GM18526 (cell line): Measurements from ENCODE around the gene BBX.

ENCODE experiments used
- POLR2A ChIP-seq: IDR thresholded peaks from 3 replicates; pipeline ENCODE4 v1.6.1; 2011; ENCODE audit not compliant: insufficient read length; ENCODE audit errors: extremely low read depth

BBX gene

DNA sequence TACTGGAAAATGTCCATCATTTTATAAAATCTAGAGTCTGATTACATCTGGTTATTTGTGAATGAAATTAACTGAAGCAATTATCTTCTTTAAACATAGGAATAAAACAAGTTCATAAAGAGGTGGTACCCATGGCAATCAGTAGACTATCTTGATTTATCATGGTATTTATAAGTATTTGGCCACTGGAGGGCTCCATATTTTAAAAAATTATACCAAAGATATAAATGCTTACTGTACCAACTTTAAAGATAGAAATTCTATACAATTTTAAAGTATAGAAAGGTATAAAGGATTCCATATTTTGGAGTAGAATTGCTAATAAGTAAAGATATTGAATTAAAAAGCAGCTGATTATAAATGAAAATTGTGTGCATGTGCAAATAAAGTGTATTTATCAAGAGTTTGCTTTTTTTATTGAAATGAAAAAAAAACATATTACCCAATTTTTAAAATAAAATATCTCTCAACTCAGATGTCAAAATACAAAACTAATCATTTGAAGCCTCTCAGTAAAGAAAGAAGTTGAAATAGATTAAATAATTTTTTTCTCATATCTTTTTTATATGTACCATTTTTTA is 105.3 kb downstream of the BBX start:
- TF ChIP-seq POLR2A = no peak

DNA sequence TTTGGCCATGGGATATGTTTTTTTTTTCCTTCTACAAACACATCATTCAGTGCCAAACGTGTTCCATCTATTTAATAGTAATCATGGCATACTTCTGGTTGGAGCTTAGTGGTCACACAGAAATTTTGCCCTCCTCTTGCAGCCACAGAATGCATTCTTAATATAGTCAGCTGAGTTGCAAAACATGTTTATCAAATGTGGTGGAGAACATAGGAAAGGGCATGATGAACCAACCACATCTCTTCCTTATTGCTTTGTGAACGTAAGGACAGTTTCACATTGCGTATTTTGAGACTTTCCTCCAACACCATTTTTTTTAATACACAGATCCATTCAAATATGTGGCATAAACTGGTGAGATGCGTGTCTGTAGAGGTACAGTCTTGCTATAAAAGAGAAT is 106.8 kb downstream of the BBX start:
- TF ChIP-seq POLR2A = no peak

DNA sequence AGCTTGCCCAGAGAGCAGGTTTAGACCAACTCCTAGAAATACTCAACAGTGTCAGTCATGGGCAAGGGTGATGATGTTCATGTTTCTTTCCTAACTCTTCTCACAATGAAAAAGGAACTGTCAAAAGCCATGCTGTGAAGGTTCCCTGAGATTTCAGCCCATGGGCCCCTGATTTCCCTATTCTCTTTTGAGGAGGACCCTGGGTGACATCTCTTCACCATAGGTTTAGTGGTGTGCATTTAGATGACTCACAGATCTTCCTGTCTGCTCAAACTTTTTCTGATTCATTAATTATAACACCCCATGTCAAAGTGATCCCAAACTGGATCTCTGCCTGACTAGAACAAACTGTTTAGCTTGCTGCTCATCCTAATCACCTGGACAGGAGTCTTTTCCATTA is 108.0 kb downstream of the BBX start:
- TF ChIP-seq POLR2A = no peak

DNA sequence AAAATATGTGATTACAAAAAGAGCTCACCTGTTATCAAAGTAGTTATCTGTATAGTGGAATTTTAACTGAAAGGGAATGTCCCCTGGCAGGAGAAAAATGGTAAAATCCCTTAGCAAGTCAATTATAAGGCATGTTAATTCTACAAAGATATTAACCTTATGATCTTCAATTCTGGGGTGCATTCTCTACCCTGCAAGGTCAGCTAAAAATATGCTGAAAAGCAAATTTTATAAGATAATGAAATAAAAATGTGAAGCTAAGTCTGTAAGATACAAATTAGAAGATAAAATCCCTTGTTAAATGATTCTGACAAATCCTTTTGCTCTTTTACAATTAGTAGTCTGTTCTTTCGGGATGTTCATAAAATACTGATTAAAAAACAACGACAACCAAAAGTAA is 109.8 kb downstream of the BBX start:
- TF ChIP-seq POLR2A = no peak

DNA sequence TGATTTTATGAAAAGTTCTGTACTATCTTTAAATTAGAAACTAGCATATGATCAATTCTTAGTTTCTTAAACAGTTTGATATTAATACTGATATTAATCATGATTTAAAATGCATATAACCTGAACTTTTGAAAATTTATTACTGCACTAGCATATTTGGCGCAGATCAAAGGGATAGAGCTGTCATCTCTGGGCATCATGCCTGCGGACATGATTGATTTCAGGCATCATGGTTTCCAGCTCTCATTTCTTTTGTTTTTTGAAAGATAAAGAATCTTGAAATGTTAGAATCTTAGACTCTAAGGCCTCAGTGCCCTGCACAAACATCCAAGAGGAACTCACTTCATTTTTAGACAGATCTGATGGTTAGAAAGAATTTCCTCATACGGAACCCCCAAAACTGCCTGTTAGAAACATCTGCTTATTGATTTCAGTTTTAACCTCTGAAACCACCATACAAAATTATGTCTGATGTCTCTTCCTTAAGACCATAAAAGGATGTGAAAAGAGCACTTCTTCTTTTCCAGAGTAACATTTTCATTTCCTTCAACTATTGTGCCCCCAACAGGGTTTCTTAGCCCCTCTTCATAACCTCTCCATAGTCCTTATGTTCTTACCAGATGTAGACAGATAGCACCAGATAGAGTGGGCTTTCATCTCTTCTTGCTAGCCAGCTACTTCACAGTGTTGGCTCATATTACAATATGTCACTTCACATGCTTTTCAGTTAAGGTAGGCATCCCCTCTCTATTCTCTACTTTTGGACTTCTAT is 110.8 kb downstream of the BBX start:
- TF ChIP-seq POLR2A = no peak

DNA sequence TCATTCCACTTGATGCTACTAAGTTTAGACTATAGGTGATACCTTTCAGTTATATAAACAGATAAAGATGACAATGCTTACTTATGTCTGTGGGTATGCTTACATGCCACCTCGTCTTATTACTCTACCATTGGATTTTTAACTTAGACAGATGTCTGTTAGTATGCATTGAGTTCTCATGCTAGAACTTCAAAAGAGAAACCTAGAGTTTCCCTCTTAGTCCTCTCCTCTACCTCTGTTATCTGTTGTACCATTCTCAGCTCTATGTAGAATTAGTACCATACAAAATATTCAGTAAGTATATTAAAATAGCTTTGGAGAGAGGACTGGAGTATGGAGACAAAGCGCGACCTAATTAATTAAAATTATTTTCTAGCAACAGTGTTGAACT is 111.3 kb downstream of the BBX start:
- TF ChIP-seq POLR2A = no peak

DNA sequence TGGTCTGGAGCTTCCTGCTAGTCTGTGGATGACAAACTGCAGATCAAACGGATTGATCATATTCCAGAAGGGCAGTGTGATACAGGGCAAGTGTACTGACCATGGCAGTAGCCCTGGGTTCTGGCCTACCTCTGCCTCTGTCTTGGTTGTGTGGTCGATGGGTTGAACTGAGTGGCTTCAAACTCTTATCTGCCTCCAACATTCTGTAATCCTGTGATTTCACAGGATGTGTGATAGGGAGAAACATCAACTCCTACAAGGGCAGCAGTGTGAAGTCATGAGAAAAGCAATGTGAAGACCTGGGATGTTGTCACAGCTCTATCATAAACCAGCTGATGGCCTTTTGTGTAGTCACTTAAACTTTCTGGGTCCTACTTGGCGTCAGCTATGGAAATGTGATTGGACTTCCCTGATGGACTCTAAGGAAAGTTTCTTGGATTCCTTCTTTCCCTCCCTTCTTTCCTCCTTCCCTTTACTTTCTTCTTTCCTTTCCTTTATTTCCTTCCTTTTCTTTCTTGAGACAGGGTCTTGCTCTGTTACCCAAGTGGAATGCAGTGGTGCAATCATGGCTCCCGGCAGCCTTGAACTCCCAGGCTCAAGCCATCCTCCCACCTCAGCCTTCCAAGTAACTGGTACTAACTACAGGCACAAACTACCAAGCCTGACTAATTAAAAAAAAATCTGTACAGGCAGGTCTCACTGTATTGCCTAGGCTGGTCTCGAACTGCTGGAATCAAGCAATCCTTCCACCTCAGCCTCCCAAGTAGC is 114.8 kb downstream of the BBX start:
- TF ChIP-seq POLR2A = no peak

DNA sequence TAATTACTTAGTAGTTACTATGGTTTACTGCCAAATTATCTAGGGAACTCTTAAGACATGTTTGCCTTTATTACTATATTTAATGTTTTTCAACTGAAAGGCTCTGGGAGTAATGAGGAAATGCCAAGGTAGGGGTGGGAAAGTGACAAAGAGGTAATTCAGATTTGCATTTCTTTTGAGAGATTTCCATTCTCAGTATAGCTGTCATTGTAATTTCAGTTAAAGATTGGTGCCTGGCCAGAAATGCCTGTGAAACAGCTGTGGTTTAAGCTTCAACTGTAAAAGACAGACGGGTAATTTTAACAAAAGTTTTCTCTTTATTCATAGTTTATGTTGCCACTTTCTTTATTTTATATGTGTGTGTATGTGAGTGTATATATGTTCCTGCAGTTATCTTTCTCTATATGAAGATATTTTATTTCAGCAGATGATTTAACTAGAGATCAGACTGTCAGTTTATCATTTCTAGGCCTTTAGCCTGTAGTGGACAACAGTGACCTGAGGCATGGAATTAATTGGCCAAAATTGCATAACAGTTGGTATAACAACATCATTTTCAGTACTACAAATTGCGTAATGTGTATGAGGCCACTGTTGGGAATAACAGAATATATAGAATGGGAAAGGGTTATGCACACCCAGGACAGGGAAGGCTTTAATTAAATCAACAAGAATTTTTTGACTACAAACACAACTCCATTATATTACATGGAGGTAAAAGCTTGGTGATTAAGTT is 119.0 kb downstream of the BBX start:
- TF ChIP-seq POLR2A = no peak

DNA sequence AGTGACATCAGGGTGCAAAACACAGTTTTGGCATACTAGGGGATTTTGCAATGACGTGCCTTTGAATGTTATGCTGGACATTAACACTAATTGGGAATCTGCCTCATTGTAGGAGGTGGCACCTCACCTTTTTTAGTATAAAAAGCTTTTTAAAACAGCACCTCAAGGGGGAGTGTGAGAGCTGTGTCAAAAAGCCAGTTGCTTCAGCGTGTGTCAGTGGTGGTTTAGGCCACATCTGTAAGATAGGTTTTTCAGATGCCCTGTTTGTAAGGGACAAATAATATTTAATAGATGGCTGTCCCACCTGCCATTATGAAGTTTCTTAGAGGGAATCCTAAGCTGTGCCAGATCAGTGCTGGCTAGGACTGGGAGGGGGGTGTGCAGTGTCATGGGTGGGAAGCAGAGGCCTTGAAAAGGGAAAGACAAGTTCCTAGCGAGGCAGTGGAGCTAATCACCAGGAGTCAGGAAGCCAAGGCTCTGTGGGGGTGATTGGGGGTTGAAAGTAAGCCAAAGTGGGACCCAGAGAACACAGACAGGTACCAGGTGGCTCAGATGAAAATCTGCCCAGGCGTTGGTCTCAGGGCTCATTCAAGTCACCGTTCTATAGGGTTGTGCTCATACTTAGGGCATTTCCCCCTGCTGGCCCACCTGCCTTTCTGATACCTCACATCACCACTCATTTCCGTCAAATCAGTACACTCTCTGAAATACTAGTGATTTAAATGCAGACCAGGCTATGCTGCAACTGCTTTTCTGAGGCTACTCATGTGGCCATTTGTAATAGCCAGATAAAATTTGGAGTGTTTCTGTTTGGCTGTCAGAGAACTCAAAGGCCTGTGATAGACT is 120.5 kb downstream of the BBX start:
- no peak for TF ChIP-seq POLR2A

DNA sequence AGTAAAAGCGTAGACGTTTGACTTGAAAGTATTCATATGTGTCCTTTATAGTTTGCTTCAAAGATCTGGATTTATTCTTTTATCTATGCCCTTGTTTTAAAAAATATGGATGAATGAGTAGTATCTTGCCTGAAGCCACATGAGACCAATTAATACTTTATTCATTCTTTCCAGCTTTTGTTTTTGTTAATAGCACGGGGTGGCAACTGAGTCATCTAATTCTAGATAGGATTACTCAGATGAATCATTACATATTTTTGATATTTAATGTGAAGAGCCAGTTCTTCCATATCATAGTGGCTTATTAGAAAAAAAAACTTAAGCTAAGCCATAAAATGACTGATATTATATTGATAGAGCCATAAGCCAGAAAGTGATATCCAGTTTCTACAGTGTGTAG is 121.9 kb downstream of the BBX start:
- TF ChIP-seq POLR2A = no peak

DNA sequence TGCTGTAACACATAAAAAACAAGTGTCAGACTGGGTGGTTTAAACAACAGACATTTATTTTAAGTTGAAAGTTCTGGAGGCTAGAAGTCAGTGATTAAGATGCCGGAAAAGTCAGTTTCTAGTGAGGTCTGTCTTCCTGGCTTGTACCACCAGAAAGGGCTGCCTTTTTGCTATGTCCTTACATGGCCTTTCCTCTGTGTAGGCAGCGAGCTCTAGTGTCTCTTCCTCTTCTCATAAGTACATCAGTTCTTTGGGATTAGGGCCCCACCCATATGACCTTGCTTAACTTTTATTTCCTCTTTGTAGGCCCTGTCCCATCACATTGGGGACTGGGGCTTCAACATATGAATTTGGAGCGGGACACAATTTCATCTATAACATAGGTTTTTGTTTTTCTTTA is 128.0 kb downstream of the BBX start:
- no peak for TF ChIP-seq POLR2A

DNA sequence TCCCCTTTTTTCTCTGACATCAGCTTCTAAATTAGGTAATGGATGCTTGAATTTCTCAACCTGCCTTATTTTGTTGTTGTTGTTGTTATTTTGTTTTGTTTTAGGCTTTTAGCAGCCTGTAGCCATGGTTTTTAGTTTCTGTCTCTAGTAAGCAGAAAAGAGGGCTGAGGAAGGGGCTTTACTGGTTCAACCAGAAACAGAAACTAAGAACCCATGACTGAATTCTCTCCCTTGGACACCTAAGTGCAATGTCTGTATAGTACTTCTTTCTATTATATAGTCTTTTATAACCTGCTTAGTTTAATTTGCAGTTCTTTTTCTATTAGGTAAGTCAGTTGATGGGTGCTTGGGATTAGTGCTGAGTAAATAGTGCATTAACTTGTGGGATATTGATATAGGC is 129.0 kb downstream of the BBX start:
- TF ChIP-seq POLR2A = no peak

DNA sequence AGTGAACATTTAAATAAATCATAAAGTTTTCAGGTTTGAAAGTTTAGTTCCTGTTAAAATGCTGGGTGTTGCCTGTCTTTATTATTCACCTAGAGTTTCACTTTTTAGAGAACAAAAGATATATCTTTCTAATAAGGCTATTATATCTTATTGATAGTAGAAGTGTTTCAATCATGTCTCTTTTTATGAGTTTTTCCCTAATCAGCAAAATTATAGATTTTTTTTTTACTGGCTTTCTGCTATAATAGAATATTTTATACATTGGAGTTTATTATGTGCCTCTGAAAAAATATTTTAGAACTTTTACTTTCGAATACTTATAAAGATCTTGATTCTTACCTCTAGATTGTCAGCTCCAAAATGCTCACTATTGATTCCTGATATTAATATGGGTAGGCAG is 131.5 kb downstream of the BBX start:
- no peak for TF ChIP-seq POLR2A

DNA sequence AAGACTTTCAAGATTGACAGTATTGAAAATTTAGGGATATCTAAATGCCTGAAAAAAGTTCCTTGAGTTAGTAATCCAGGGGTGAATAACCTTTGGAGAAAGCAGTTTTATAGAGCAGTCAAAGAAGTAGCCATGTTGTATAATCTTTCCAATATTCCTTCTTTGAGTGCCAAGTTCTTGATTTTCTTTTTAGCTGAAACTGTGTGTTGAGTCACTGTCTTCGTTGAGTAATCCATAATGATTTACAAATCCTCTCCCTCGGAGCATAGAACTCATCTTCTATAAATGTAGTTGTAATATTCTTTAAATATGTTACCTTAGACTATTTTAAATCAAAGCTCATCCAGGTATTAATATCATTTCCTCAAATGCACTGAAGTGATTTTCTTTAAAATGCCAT is 135.2 kb downstream of the BBX start:
- no peak for TF ChIP-seq POLR2A

DNA sequence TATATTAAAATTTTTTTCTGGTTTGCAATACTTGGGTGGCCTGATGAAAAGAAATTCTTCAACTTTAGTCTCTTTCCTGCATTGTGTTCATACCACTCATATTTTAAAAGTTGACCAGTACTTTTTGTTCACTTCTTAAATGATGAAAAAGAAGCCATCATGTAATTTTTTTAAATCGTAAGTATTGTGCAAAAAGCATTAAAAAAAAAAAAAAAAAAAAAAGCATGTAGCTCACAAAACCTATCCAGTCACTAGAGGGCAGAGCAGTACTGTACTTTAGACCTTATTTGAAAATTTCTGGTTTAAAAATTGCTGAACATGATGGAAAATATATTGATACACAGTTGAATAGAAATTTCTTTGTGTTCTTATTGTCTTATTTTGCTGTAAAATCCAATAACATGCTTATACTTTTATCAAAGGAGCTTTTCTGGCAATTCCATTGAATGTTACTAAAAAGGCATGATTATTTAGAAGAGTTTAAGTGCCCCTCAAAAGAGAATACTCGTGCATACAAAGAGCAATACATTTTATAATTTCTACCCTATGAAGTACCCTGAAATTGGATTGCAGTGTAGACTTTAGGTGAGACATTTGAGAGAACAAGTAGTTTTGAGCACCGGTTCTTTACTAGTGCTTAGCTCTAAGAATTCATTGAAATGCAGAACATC is 137.7 kb downstream of the BBX start:
- no peak for TF ChIP-seq POLR2A
